NCI-H524 treated with DMSO at 0.1 percent for 48 hours (cell line): Measurements from ENCODE around the gene OR6C1.
"Not testable (repeated sequence)": the region's sequence is repeated elsewhere in the genome, so short reads cannot be mapped to it uniquely, and the experiment has no call there.

Experiments
- DNase-seq: peaks from one replicate; lab custom pipeline; 2025; lab: John Stamatoyannopoulos, UW

The OR6C1 gene

DNA sequence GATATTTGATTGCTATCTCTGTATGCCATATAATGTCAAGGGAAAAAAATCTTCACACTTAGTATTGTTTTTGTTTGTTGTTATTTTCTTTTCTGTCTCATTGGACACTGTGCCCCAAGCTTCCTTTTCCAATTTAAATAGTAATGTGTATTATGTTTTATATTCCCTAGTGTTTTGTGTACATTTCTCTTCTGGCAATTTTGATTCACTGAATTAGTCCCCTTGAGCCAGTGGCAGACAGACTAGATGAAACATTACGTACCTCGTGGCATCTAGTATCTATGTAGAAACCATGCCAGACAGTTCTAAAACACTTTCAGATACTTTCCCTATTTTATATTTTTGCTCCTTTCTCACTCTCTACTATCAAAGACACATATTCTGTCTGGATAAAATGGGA, at the start of gene OR6C1:
Gene OR6C1 (plus strand): TSS at position 301 of the 400 bp plus-strand sequence. CDS start 6,257 bp downstream, outside the sequence.
- DNase-seq, result no peak

DNA sequence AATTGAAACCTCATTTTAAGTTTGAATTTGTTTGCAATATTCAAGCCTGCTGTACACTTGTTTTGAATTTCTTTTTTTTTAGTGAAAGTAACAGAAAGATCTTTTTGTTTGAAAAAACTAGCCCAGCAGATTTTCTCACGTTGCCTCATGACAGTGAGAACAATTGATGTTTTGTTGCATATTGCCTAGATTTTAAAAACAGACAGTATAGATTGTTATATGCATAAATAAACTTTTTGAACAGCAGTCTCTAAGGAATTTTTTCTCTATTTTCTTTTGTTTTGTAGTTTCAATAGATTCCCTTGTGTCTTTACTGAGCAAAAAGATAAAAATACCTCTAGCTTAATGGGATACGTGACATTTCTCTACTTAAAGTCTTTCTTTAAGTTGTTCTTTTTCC, 33.2 kb upstream of the OR6C1 start:
- DNase-seq, result no peak

DNA sequence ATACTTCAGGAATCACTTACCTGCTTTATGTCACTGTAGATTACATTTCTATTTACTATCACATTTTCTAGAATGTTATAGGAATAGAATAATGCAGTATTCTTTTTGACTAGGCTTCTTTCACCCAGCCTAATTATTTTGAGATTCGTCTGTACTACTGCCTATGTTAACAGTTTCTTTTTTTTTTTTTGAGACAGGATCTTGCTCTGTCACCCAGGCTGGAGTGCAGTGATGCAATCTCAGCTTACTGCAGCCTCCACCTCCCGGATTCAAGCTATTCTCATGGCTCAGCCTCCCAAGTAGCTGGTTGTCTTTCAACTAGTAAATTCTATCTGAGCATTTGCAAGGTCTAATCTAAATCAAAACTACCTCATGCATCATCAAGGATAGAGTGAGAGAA, 24.1 kb upstream of the OR6C1 start:
- DNase-seq, result no peak

DNA sequence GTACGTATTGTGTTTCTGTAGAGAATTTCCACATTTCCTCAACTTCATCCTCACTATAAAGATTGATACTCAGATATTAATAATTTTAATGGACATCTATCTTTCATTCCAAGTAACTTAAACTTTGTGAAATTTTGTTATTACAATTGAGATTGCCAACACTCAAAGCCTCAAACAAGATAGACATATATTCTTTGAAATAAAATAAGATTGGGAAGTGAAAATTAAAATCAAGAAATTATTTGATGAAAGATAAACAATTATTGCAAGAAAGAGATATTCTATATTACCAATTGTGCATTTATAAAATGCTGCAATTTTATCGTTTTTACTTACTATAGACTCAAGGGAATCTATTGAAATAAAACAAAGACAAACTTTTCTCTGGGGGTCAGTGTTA, 17.7 kb upstream of the OR6C1 start, which contains the start of gene OR6C6:
Gene OR6C6 (minus strand): TSS at position 101 of the 400 bp plus-strand sequence. CDS start 1,337 bp downstream, outside the sequence.
- no peak for DNase-seq

DNA sequence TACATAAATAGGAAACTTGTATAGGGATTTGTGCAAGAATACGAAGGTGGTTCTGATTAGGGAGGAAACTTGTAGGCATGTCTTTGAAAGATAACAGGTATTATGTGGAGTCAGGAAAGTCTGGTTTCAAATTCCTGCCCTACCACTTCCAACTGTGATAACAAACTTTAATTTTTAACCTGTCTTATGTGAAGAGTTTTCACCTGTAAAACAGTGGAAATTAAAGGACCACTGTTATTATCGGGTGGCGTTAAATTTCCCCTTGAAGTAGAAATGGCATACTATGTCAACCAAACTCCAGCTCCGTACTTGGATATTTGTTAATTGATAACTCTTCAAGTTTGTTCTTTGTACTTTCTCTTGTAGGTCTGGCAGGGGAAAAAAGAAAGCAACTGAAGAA, 6.1 kb downstream of the OR6C1 start:
- no peak for DNase-seq

DNA sequence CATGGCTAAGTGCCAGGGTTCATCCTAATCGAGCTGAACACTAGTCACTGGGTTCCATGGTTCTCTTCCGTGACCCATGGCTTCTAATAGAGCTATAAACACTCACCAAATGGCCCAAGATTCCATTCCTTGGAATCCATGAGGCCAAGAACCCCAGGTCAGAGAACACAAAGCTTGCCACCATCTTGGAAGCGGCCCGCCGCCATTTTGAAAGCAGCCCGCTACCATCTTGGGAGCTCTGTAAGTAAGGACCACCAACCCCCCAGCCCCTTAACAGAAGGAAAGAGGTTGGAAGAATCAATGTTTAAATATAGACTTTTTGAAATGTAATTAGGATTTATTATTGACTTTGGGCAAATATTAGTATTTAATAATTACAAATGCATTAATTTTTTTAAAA, 11.7 kb downstream of the OR6C1 start:
- DNase-seq, result not testable (repeated sequence)

DNA sequence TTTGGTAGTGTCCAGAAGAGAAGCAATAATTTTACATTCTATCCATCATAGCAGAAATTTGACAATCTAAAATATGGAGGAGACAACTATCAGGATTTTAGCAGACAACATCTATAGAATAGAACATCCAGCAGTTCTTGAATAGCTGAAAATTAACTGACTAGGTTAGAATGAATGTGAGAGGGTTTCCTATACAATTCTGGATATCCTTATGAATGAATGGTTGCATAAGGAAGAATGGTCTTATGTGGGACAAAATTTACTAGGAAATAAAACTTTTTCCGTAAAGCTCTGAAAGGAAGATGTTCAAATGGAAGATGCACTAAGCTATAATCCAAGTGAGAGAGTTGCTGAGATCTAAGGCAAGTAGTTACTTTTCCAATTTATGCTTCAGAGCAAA, 16.3 kb downstream of the OR6C1 start, which contains the start of gene OR6C3:
Gene OR6C3 (plus strand): TSS at position 301 of the 400 bp plus-strand sequence. CDS start 955 bp downstream, outside the sequence.
- DNase-seq, result no peak

DNA sequence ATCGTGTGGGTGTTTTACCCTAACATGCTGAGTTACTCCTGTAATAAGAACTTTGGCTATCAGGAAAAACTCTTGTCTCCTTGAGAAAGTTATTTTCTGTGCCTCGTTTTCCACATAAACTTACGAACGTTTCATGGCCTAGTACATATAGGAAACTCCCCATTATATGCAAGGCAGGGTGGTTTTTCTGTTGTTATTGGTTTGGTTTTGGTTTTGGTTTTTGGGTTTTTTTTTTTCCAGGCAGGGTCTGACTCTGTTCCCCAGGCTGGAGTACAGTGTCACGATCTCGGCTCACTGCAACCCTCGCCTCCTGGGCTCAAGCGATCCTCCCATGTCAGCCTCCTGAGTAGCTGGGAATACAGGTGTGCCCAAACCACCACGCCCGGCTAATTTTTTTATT, 21.9 kb downstream of the OR6C1 start:
- DNase-seq, result no peak

DNA sequence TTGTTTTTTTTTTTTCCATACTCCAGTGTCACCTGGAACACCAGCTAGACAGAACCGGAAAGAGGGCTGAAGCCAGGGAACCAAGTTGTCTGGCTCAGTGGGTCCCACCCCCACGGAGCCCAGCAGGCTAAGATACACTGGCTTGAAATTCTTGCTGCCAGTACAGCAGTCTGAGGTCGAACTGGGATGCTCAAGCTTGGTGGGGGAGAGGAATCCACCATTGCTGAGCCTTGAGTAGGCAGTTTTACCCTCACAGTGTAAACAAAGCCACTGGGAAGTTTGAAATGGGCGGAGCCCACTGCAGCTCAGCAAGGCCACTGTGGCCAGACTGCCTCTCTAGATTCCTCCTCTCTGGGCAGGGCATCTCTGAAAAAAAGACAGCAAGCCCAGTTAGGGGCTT, 41.2 kb downstream of the OR6C1 start:
- not testable (repeated sequence) for DNase-seq

DNA sequence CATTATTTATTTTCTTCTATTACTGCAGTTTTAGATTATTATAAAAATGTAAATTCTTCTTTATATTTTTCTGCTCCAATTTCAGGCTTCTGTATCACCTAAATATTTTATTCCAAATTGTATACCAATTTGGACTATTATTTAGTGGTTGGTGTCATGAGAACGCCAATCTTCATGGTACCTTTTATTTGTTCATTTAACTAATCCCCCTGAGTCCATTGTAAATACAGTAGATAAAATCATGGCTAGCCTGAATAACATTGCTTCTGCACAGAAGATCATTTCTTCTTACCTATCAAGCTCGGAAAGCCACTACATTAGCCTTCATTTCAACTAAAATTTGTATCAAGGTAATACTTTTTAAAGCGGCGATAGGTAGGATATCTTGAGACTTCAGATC, 48.5 kb downstream of the OR6C1 start, which contains the start of gene OR6C75:
Gene OR6C75 (plus strand): TSS at position 301 of the 400 bp plus-strand sequence. CDS start 2,136 bp downstream, outside the sequence.
- DNase-seq, result no peak

DNA sequence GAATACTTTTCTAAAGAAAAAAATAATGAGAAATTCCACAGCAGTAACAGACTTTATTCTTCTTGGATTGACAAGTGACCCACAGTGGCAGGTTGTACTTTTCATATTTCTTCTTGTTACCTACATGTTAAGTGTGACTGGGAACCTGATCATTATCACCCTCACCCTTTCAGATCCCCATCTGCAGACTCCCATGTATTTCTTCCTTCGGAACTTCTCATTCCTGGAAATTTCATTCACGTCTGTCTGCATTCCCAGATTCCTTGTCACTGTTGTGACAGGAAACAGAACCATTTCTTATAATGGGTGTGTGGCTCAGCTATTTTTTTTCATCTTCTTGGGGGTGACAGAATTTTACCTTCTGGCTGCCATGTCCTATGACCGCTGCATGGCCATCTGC, 50.9 kb downstream of the OR6C1 start:
- no peak for DNase-seq
